ENCODE results near the gene FOXO3. TPM values are rescaled to one million over a fixed set of nuclear protein-coding genes. Genes with fewer than 3 reads are reported as not detected.

FOXO3 gene
- total and polyA plus RNA-seq, 2 of the 8 experiments (the other 6 are each of a cell fraction or from before 2014, with no cell fraction given): 13.1 to 19.3 TPM

- Histone ChIP-seq H3K56ac (replicated peaks; ENCODE audit: insufficient read length, low read depth, low read length) (no peak overlapping the region), H4K91ac (replicated peaks; ENCODE audit: insufficient read length, low read length) (no peak overlapping the region), H3K23ac (ENCODE audit: insufficient read length) (no peak overlapping the region), H3K27me3 (replicated peaks in 1 of 4; ENCODE audit: control insufficient read depth in 3 of 4, extremely low read depth in 1 of 4, insufficient read depth in 3 of 4, low read length in 3 of 4) (no peaks in the 10 kb centered on the region), H3K4me2 (ENCODE audit: insufficient read depth in 1 of 2, low read depth in 2 of 2, low read length in 2 of 2) (no peak overlapping the region), H3K9me3 (ENCODE audit: insufficient read depth in 2 of 2, low read depth in 1 of 2, low read length in 1 of 2) (no peaks in the 10 kb centered on the region), H4K20me1 (replicated peaks in 1 of 2; ENCODE audit: control insufficient read depth in 1 of 2, insufficient read depth in 2 of 2, low read length in 2 of 2) (peaks cover 0 to 2% of the 10 kb centered on the region in 2 experiments), H3K18ac (ENCODE audit: extremely low read depth, low read length) (no peak overlapping the region), H3K36me3 (ENCODE audit: control insufficient read depth in 2 of 4, insufficient read depth in 4 of 4, low read length in 3 of 4) (no peaks in the 10 kb centered on the region), H3K4me3 (ENCODE audit: extremely low read depth in 1 of 4, insufficient read depth in 2 of 4, low read depth in 3 of 4, low read length in 4 of 4) (no peak overlapping the region), H3K4ac (replicated peaks; ENCODE audit: insufficient read length, low read depth, low read length) (no peak overlapping the region), H2BK20ac (ENCODE audit: low read length) (no peak overlapping the region), H3K14ac (ENCODE audit: insufficient read length) (no peak overlapping the region), H2BK15ac (ENCODE audit: low read length) (no peak overlapping the region), H2BK5ac (ENCODE audit: low read depth, low read length) (no peak overlapping the region), H3K79me2 (ENCODE audit: control insufficient read depth in 1 of 2, insufficient read depth in 2 of 2, low read length in 2 of 2) (peaks cover 0 to 90% of the 10 kb centered on the region in 2 experiments; a peak in 2 of 4 replicates), H3K9ac (replicated peaks in 1 of 4; ENCODE audit: extremely low read depth in 1 of 4, low read depth in 3 of 4, low read length in 3 of 4) (no peak overlapping the region), H4K8ac (ENCODE audit: extremely low read depth, insufficient read depth, low read length) (no peak overlapping the region), H2BK120ac (replicated peaks; ENCODE audit: low read depth, low read length) (no peak overlapping the region), H3K4me1 (replicated peaks in 1 of 4; ENCODE audit: control insufficient read depth in 3 of 4, insufficient read depth in 4 of 4, low read length in 3 of 4) (peaks cover 0 to 7% (median 6%) of the 10 kb centered on the region in 4 experiments; a peak in 5 of 7 replicates), H2BK12ac (ENCODE audit: low read depth, low read length) (no peak overlapping the region), H3K27ac (ENCODE audit: low read depth, low read length) (no peak overlapping the region), H3K79me1 (ENCODE audit: low read depth, low read length) (peaks cover 6% of the 10 kb centered on the region; the same call in 1 of the 2 replicates), H2AFZ (ENCODE audit: low read length) (no peak overlapping the region), H3K23me2 (ENCODE audit: low read depth, low read length) (no peaks in the 10 kb centered on the region), H2AK5ac (ENCODE audit: low read depth, low read length) (no peak overlapping the region), H4K5ac (ENCODE audit: insufficient read length, low read depth, low read length) (no peak overlapping the region)
- CTCF ChIA-PET (ENCODE audit: partially characterized antibody): no interaction called here
- POLR2A ChIA-PET (ENCODE audit: partially characterized antibody): no interaction called here
- DNase-seq (ENCODE audit: low read depth in 1 of 2, low spot score in 2 of 2) (no peak), FAIRE-seq (no peak)
- WGBS, 2 experiments (ENCODE audit: extremely low coverage in 1 of 2, insufficient coverage in 1 of 2, insufficient read length in 1 of 2, insufficient replicate concordance in 2 of 2, low coverage in 1 of 2, low lambda C conversion rate in 2 of 2, missing lambda C conversion rate in 1 of 2): 88% methylated on average over 1 of the region's 1 CpG; no CpG with 5 or more reads in 1 of the 2 experiments
- TF ChIP-seq PHF8 (conservative IDR thresholded peaks at IDR 0.05; ENCODE audit: low read depth, low read length): no peak
Observed at GRCh38 chr6:108594151-108594550, 33.4 kb downstream of the FOXO3 start.
